Adrenal gland (tissue), 19 donors: Measurements from ENCODE around the gene CACNG5. TPM values are rescaled to one million over a fixed set of nuclear protein-coding genes. Genes with fewer than 3 reads are reported as not detected.

Experiments used
- DNase-seq, 7 donors: peaks; one replicate each; pipeline ENCODE4 v3.0.0-alpha.2; 2019 to 2020
- H3K27ac ChIP-seq, 5 donors: fragments of 200-600 bp; sonication (generic) in 4 of 5; 1 replicate in 3 of 5; 2 replicates in 2 of 5; pipeline versions ENCODE4 v1.5.1 to v1.8.0; 2016 to 2020; ENCODE audit warnings: mild to moderate bottlenecking in 1 of 5
- H3K27me3 ChIP-seq: fragments of 200-600 bp; 2 replicates; pipeline ENCODE4 v1.8.0; 2021
- H3K36me3 ChIP-seq, 2 donors: fragments of 200-600 bp; replicated peaks in 1 of 2; 1 replicate in 1 of 2; 2 replicates in 1 of 2; pipeline versions ENCODE4 v1.5.1 to v1.8.0; 2018 to 2022
- H3K4me1 ChIP-seq, 2 donors: fragments of 200-600 bp; replicated peaks in 1 of 2; 1 replicate in 1 of 2; 2 replicates in 1 of 2; pipeline versions ENCODE4 v1.5.1 to v1.8.0; 2018 to 2021
- H3K4me3 ChIP-seq, 4 donors: fragments of 200-600 bp; sonication (generic) in 3 of 4; one replicate each; pipeline ENCODE4 v1.5.1; 2016 to 2018
- H3K9me3 ChIP-seq, 3 donors: fragments of 200-600 bp; sonication (generic) in 1 of 3; replicated peaks in 1 of 3; 1 replicate in 2 of 3; 2 replicates in 1 of 3; pipeline versions ENCODE4 v1.5.1 to v1.8.0; 2016 to 2021
- POLR2A ChIP-seq, 2 donors: fragments of 450-650 bp; IDR thresholded peaks; one replicate each; pipeline ENCODE4 v1.6.1; 2017; ENCODE audit warnings: antibody characterized with exemption in 2 of 2, mild to moderate bottlenecking in 2 of 2, moderate library complexity in 1 of 2
- WGBS, 4 donors: extraction: QIAGEN DNeasy Blood & Tissue Kit in 2 of 4; methylation state at CpG; one replicate each; pipeline versions ENCODE4 v1.1.5 to v1.1.7; 2013 to 2017; 5-methylcytosine and 5-hydroxymethylcytosine counted together
- intact Hi-C, 2 donors: fragments of 100-400 bp; cut with DNase I; formaldehyde crosslinking; loops; one replicate each; pipeline versions ENCODE4 v1.14.1 to v1.15.0; 2022 to 2023
- long read RNA-seq, 10 donors: library from polyadenylated mRNA in 3 of 10; unstranded in 2 of 10; stranded (forward) in 1 of 10; transcript quantifications; one replicate each; pipeline ENCODE4 v2.0.0 and lab custom pipeline, GENCODE V29; 2021 to 2026
- polyA plus RNA-seq, 3 donors: library from polyadenylated mRNA; stranded (reverse); fragments of 200-250 nt in 2 of 3; fragments of 350-450 nt in 1 of 3; fragmentation: Illumina TruSeq in 1 of 3; extraction: RNeasy Lipid Tissue Mini Kit (QIAGEN cat#74804) in 1 of 3; gene quantifications; one replicate each; pipeline ENCODE4 v1.2.3, GENCODE V29; 2013 to 2014
- total RNA-seq, 9 donors: library from RNA; depleted of rRNA in 4 of 9; stranded (reverse); fragments of >200 nt in 4 of 9; fragments of 120-200 nt in 1 of 9; fragmentation: NEBNext Ultra II Directional in 1 of 9; extraction: Animal tissue kit (Norgen Biotek cat#: 25700) in 1 of 9; gene quantifications; one replicate each; pipeline versions ENCODE4 v1.1.0 to v1.2.4, GENCODE V29; 2013 to 2023
- TF ChIP-seq, protein P1 (sequence below), 6 experiments: fragments of 450-650 bp in 4 of 6; fragments of 200-600 bp in 2 of 6; sonication (generic) in 1 of 6; IDR thresholded peaks; 1 replicate in 5 of 6; 2 replicates in 1 of 6; pipeline versions ENCODE4 v1.5.1 to v1.8.0; 2016 to 2021; ENCODE audit warnings: antibody characterized with exemption in 6 of 6, mild to moderate bottlenecking in 2 of 6, moderate library complexity in 1 of 6
- donor health status: healthy with polysubstance abuse.
- donor health status: Bipolar disorder and iron deficiency.
- donor health status: DM: yes; HTN: yes; CAD: no.
- donor health status: DM: no; HTN: no; CAD: no.
- donor health status: DM: no; HTN: no; CAD: no.
- donor health status: DM: yes; HTN: yes; CAD: no.

The CACNG5 gene, protein sequence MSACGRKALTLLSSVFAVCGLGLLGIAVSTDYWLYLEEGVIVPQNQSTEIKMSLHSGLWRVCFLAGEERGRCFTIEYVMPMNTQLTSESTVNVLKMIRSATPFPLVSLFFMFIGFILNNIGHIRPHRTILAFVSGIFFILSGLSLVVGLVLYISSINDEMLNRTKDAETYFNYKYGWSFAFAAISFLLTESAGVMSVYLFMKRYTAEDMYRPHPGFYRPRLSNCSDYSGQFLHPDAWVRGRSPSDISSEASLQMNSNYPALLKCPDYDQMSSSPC
- total RNA-seq (not detected), polyA plus RNA-seq (not detected)
- long read RNA-seq, donor 1: 0 reads
- long read RNA-seq, donor 2: 0 reads
- long read RNA-seq, donor 3: 0 reads
- long read RNA-seq, donor 4: 0 reads
- long read RNA-seq, donor 5: 0 reads
- long read RNA-seq, donor 6: 0 reads
- long read RNA-seq, donor 7: 0 reads
- long read RNA-seq, donor 8: 0 reads
- long read RNA-seq, donor 9: 0 reads
- long read RNA-seq, donor 10: 0 reads

DNA sequence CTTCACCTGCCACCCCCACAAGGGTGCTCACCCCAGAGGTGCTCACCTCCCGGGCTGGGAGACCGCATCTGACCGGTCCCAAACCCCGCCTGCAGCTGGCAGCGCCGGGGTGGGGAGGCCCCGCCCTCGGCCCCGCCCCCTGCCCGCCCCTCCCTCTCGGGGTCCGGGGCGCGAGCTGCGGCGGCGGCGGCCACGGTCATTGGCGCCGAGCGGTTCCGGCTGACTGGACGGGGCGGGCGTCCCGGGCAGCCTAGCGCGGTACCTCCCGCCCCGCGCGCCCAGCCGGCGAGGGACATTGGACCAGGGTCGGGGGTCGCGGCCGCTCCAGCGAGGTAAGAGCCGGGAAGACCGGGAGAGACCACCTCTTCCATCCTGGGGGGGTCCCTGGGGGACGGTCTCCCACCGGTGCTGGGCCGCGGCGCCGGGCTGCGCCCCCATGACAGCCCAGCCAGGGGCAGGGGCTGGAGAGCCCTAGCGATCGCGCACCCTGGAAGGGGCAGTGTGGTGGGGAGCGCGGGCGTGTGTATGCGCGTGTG, at the start of gene CACNG5:
CACNG5 (plus strand) TSS at position 199 of the 536 bp plus-strand sequence. CDS start 42,216 bp downstream, outside the sequence.
- intact Hi-C loops: no loop called here
- Histone ChIP-seq H3K4me1 (no peaks in the 10 kb centered on the region), H3K27ac (no peak within 1 kb of the TSS), H3K27me3 (peaks cover 31% of the 10 kb centered on the region), H3K36me3 (no peaks in the 10 kb centered on the region), H3K9me3 (no peaks in the 10 kb centered on the region), H3K4me3 (no peak within 1 kb of the TSS)
- DNase-seq: no peak
- TF ChIP-seq POLR2A (IDR thresholded peaks at IDR 0.05): no peak
- TF ChIP-seq, protein P1, sequence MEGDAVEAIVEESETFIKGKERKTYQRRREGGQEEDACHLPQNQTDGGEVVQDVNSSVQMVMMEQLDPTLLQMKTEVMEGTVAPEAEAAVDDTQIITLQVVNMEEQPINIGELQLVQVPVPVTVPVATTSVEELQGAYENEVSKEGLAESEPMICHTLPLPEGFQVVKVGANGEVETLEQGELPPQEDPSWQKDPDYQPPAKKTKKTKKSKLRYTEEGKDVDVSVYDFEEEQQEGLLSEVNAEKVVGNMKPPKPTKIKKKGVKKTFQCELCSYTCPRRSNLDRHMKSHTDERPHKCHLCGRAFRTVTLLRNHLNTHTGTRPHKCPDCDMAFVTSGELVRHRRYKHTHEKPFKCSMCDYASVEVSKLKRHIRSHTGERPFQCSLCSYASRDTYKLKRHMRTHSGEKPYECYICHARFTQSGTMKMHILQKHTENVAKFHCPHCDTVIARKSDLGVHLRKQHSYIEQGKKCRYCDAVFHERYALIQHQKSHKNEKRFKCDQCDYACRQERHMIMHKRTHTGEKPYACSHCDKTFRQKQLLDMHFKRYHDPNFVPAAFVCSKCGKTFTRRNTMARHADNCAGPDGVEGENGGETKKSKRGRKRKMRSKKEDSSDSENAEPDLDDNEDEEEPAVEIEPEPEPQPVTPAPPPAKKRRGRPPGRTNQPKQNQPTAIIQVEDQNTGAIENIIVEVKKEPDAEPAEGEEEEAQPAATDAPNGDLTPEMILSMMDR (IDR thresholded peaks at IDR 0.05): no peak
- 0 to 4% (median 3%) methylated on average over 1 to 57 of the region's 57 CpGs for WGBS, 4 donors

DNA sequence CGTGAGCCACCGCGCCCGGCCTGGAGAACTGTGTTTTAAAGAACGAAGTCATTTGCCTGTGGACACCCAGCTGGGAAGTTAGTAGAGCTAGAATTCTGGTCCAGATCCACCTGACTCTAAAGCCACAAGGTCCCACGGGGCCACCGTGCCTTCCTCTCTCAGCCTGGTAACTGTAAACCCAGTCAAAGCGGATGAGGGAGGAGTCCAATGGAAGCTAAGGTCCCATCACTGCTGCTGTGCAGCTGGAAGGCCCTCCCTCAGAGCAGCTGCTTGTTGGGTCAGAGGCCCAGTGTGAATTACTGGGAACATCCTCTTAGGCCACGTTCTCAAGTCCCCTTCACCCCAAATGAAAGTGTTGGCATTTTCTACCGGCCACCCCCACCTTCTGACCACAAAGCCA, 48.8 kb upstream of the CACNG5 start:
- DNase-seq: no peak

DNA sequence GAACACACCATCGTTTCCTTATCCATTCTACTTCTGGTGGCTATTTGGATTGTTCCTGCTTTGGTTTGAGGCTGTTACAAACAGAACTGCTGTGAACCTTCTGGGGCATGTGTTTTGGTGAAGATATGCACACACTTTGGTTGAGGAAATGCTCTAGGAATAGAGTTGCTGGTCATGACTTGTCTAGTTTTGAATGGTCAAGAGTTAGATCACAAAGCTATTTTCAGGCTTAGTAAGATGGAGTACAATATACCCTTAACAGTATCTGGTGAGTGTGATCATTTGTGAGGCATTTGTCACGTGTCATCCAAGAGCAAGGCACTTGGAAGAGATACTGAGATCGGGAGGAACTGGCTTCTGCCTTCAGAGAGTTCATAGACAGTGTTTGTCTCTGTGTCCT, 47.0 kb upstream of the CACNG5 start:
- no peak overlapping the region for H3K27ac ChIP-seq
- peaks cover 0 to 10% of the 10 kb centered on the region in 2 donors for H3K36me3 ChIP-seq
- TF ChIP-seq POLR2A (IDR thresholded peaks at IDR 0.05): no peak
- TF ChIP-seq, protein P1 (IDR thresholded peaks at IDR 0.05): no peak
- DNase-seq: no peak
- H3K9me3 ChIP-seq: no peaks in the 10 kb centered on the region
- no peak overlapping the region for H3K4me3 ChIP-seq
- H3K4me1 ChIP-seq: peaks cover 12 to 36% of the 10 kb centered on the region in 2 donors
- 60 to 97% (median 87%) methylated on average over 3 of the region's 3 CpGs for WGBS, 4 donors
- intact Hi-C loops: no loop called here
- no peaks in the 10 kb centered on the region for H3K27me3 ChIP-seq

More for the DNA sequence above, 48.8 kb upstream of the CACNG5 start:
- Histone ChIP-seq H3K4me3 (no peak overlapping the region), H3K27ac (no peak overlapping the region), H3K4me1 (peaks cover 7 to 23% of the 10 kb centered on the region in 2 donors), H3K36me3 (peaks cover 0 to 10% of the 10 kb centered on the region in 2 donors), H3K9me3 (no peaks in the 10 kb centered on the region), H3K27me3 (no peaks in the 10 kb centered on the region)
- no peak for TF ChIP-seq POLR2A (IDR thresholded peaks at IDR 0.05)
- TF ChIP-seq, protein P1 (IDR thresholded peaks at IDR 0.05): no peak
- intact Hi-C loops: no loop called here
- 84 to 94% (median 93%) methylated on average over 7 to 10 of the region's 10 CpGs for WGBS, 4 donors

DNA sequence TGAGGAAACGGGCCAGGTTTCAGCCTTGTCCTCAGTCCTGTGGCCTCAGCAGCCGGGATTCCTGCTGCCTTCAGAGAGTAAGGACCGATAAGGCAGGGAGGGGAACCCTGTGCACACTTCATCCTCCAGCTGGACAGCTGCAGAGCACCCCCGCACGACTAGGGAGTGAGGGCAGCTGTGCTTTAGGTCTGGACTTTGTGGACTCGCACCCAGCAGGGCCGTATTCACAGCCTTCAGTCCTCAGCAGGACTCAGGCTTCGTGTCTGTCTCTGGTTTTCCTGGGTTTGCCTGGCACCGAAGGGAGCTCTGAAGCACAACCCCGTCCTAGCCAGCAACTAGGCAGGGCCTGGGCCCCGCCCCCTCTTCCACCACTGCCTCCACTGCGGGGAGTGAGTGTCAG, 45.8 kb upstream of the CACNG5 start:
- Histone ChIP-seq H3K36me3 (peaks cover 0 to 10% of the 10 kb centered on the region in 2 donors), H3K27ac (peak overlapping the region in 1 of 5 donors; percentile 78), H3K4me3 (no peak overlapping the region), H3K9me3 (no peaks in the 10 kb centered on the region), H3K27me3 (no peaks in the 10 kb centered on the region), H3K4me1 (peaks cover 12 to 36% of the 10 kb centered on the region in 2 donors)
- WGBS, 4 donors: 68 to 87% (median 78%) methylated on average over 12 of the region's 12 CpGs
- no peak for DNase-seq
- intact Hi-C loops: no loop called here
- no peak for TF ChIP-seq POLR2A (IDR thresholded peaks at IDR 0.05)
- TF ChIP-seq, protein P1 (IDR thresholded peaks at IDR 0.05): no peak
